ENCODE measurements around the gene FSIP1. TPM values are rescaled to one million over a fixed set of nuclear protein-coding genes. Genes with fewer than 3 reads are reported as not detected.
A peak's percentile ranks its signal among the peaks of the same experiment; 100 is the strongest.

FSIP1 gene
- total and polyA plus RNA-seq, 11 donors: 0.28 to 3.7 (median 0.97) TPM; not detected in 1

GRCh38 chr15:39593071-39593655 lies 189.5 kb downstream of the FSIP1 start:
- intact Hi-C loops (cut with DNase I): loop anchor here in 2 of 10 donors (10.0 kb wide), 1 partner anchor 162 kb away; no protein-coding TSS in a partner anchor
- WGBS, 4 donors: 95 to 98% (median 95%) methylated on average over 15 of the region's 15 CpGs
- Histone ChIP-seq H3K4me1 (peaks cover 0 to 12% (median 0%) of the 10 kb centered on the region in 12 donors), H3K4me3 (no peak overlapping the region), H3K9me3 (no peaks in the 10 kb centered on the region), H3K27me3 (no peaks in the 10 kb centered on the region), H3K27ac (no peak overlapping the region), H3K36me3 (peaks cover 0 to 94% (median 89%) of the 10 kb centered on the region in 9 donors)
- DNase-seq: no peak
- no peak for ATAC-seq
- no peak for TF ChIP-seq POLR2A (IDR thresholded peaks at IDR 0.05)
- TF ChIP-seq CTCF (IDR thresholded peaks at IDR 0.05): no peak

GRCh38 chr15:39592500-39592899 lies 190.1 kb downstream of the FSIP1 start:
- H3K36me3 ChIP-seq: peaks cover 0 to 100% (median 95%) of the 10 kb centered on the region in 9 donors
- H3K27me3 ChIP-seq: no peaks in the 10 kb centered on the region
- no peaks in the 10 kb centered on the region for H3K9me3 ChIP-seq
- H3K4me3 ChIP-seq: no peak overlapping the region
- ATAC-seq (no peak), DNase-seq (peak in 1 of 5 donors; percentile 32)
- WGBS, 4 donors: 82 to 94% (median 84%) methylated on average over 6 of the region's 6 CpGs
- H3K27ac ChIP-seq: no peak overlapping the region
- H3K4me1 ChIP-seq: peaks cover 0 to 18% (median 0%) of the 10 kb centered on the region in 12 donors
- intact Hi-C loops (cut with DNase I): loop anchor here in 2 of 10 donors (10.0 kb wide), 1 partner anchor 162 kb away; no protein-coding TSS in a partner anchor
- TF ChIP-seq POLR2A (IDR thresholded peaks at IDR 0.05): no peak

GRCh38 chr15:39591896-39592315 lies 190.7 kb downstream of the FSIP1 start:
- H3K9me3 ChIP-seq: no peaks in the 10 kb centered on the region
- no peak for DNase-seq
- no peaks in the 10 kb centered on the region for H3K27me3 ChIP-seq
- peaks cover 0 to 23% (median 0%) of the 10 kb centered on the region in 12 donors for H3K4me1 ChIP-seq
- peaks cover 0 to 100% (median 100%) of the 10 kb centered on the region in 9 donors for H3K36me3 ChIP-seq
- H3K4me3 ChIP-seq: no peak overlapping the region
- WGBS, 4 donors: 88 to 97% (median 92%) methylated on average over 2 of the region's 2 CpGs
- intact Hi-C loops (cut with DNase I): loop anchor here in 2 of 10 donors (10.0 kb wide), 1 partner anchor 163 kb away; no protein-coding TSS in a partner anchor
- ATAC-seq: no peak
- no peak overlapping the region for H3K27ac ChIP-seq
- TF ChIP-seq POLR2A (IDR thresholded peaks at IDR 0.05): no peak
- TF ChIP-seq CTCF (IDR thresholded peaks at IDR 0.05): no peak

- no peak overlapping the region for H3K4me3 ChIP-seq
- DNase-seq (no peak), ATAC-seq (no peak)
- no peaks in the 10 kb centered on the region for H3K9me3 ChIP-seq
- H3K4me1 ChIP-seq: peaks cover 0 to 24% (median under 1%) of the 10 kb centered on the region in 12 donors
- 87 to 92% (median 91%) methylated on average over 11 of the region's 11 CpGs for WGBS, 4 donors
- peaks cover 0 to 100% (median 100%) of the 10 kb centered on the region in 9 donors for H3K36me3 ChIP-seq
- H3K27me3 ChIP-seq: no peaks in the 10 kb centered on the region
- no peak overlapping the region for H3K27ac ChIP-seq
- TF ChIP-seq POLR2A (IDR thresholded peaks at IDR 0.05) (no peak), CTCF (IDR thresholded peaks at IDR 0.05) (no peak)
- intact Hi-C loops (cut with DNase I): loop anchor here in 2 of 10 donors (10.0 kb wide), 1 partner anchor 163 kb away; no protein-coding TSS in a partner anchor
These were observed 191.3 kb downstream of the FSIP1 start for GRCh38 chr15:39591141-39591895.
